Measurements from ENCODE around the gene SPINK6.

SPINK6 gene

GRCh38 chr5:148224117-148224742 lies 21.4 kb downstream of the SPINK6 start:
- DNase-seq (ENCODE audit: low spot score), result no peak

GRCh38 chr5:148228392-148228984 lies 25.6 kb downstream of the SPINK6 start:
- DNase-seq (ENCODE audit: low spot score), result no peak

GRCh38 chr5:148229840-148230239 lies 27.0 kb downstream of the SPINK6 start:
- DNase-seq (ENCODE audit: low spot score), result no peak

GRCh38 chr5:148230240-148230639 lies 27.4 kb downstream of the SPINK6 start:
- no peak for DNase-seq (ENCODE audit: low spot score)

GRCh38 chr5:148237785-148238417 lies 35.1 kb downstream of the SPINK6 start:
- no peak for DNase-seq (ENCODE audit: low spot score)

GRCh38 chr5:148238418-148238794 lies 35.6 kb downstream of the SPINK6 start, which contains the start of gene MARCOL:
MARCOL (plus strand) TSS chr5:148238525; CDS start chr5:148238598, 73 bp downstream.
- DNase-seq (ENCODE audit: low spot score), result no peak

GRCh38 chr5:148248894-148249293 lies 46.1 kb downstream of the SPINK6 start:
- no peak for DNase-seq (ENCODE audit: low spot score)

- DNase-seq (ENCODE audit: low spot score), result no peak
Measured at GRCh38 chr5:148255456-148255855, 52.6 kb downstream of the SPINK6 start.

GRCh38 chr5:148259288-148259687 lies 56.4 kb downstream of the SPINK6 start:
- DNase-seq (ENCODE audit: low spot score), result no peak

- no peak for DNase-seq (ENCODE audit: low spot score)
Measured at GRCh38 chr5:148261221-148261620, 58.4 kb downstream of the SPINK6 start.

Measured in kidney capillary endothelial cell (primary cell).